DOHH2 (cell line): ENCODE results near the gene IL10.

Experiments
- H3F3A ChIP-seq: fragments of 200-600 bp; sonication (generic), shearing (Covaris generic); 2 replicates; pipeline ENCODE4 v1.6.0; 2016; ENCODE audit warnings: antibody characterized with exemption, mild to moderate bottlenecking; ENCODE audit not compliant: control insufficient read depth, insufficient read depth
- H3K27ac ChIP-seq: fragments of 200-600 bp; sonication (generic); 2 replicates; pipeline ENCODE4 v1.5.1; 2014; ENCODE audit warnings: low read depth, mild to moderate bottlenecking, low read length, moderate library complexity
- H3K27me3 ChIP-seq: fragments of 200-600 bp; sonication (generic); 2 replicates; pipeline ENCODE4 v1.6.1; 2014; ENCODE audit warnings: mild to moderate bottlenecking, low read length, mixed read lengths; ENCODE audit not compliant: control insufficient read depth
- H3K36me3 ChIP-seq: fragments of 200-600 bp; sonication (generic); 2 replicates; pipeline ENCODE4 v1.6.1; 2014; ENCODE audit warnings: mild to moderate bottlenecking, low read length, moderate library complexity, mixed read lengths; ENCODE audit not compliant: control insufficient read depth
- H3K4me1 ChIP-seq: fragments of 200-600 bp; sonication (generic); 2 replicates; pipeline ENCODE4 v1.6.1; 2014; ENCODE audit warnings: mild to moderate bottlenecking, low read length, mixed read lengths; ENCODE audit not compliant: control insufficient read depth
- H3K4me2 ChIP-seq: fragments of 200-600 bp; sonication (generic); 2 replicates; pipeline ENCODE4 v1.6.0; 2014; ENCODE audit warnings: mild to moderate bottlenecking, low read length, moderate library complexity
- H3K4me3 ChIP-seq: fragments of 200-600 bp; sonication (generic); 2 replicates; pipeline ENCODE4 v1.5.1; 2014; ENCODE audit warnings: mild to moderate bottlenecking, low read length, mixed read lengths
- H3K79me2 ChIP-seq: fragments of 200-600 bp; sonication (generic); 2 replicates; pipeline ENCODE4 v1.6.1; 2014; ENCODE audit warnings: mild to moderate bottlenecking, low read length, mixed read lengths; ENCODE audit not compliant: control insufficient read depth
- H3K9me2 ChIP-seq: fragments of 200-600 bp; sonication (generic); replicated peaks from 2 replicates; pipeline ENCODE4 v1.6.1; 2014; ENCODE audit warnings: mild to moderate bottlenecking, low read length, mixed read lengths; ENCODE audit not compliant: control insufficient read depth
- H3K9me3 ChIP-seq: fragments of 200-600 bp; sonication (generic); 2 replicates; pipeline ENCODE4 v1.6.1; 2014; ENCODE audit warnings: antibody characterized with exemption, low read length, mixed read lengths; ENCODE audit not compliant: control insufficient read depth, insufficient read depth
- H4K20me1 ChIP-seq: fragments of 200-600 bp; sonication (generic); 2 replicates; pipeline ENCODE4 v1.6.0; 2014; ENCODE audit warnings: low read depth, mild to moderate bottlenecking, antibody characterized with exemption, low read length, moderate library complexity; ENCODE audit not compliant: control insufficient read depth, insufficient read depth
- EZH2phosphoT487 ChIP-seq: fragments of 200-600 bp; sonication (generic); IDR thresholded peaks from 2 replicates; pipeline ENCODE4 v1.6.1; 2017; ENCODE audit warnings: borderline replicate concordance, mild to moderate bottlenecking, antibody characterized with exemption, low read length, moderate library complexity, mixed read lengths
- TF ChIP-seq, protein P1 (sequence below): fragments of 200-600 bp; sonication (generic); IDR thresholded peaks from one replicate; pipeline ENCODE4 v1.5.1; 2014; ENCODE audit warnings: antibody characterized with exemption, mild to moderate bottlenecking, low read depth, low read length; ENCODE audit not compliant: poor library complexity, severe bottlenecking

Gene IL10

DNA sequence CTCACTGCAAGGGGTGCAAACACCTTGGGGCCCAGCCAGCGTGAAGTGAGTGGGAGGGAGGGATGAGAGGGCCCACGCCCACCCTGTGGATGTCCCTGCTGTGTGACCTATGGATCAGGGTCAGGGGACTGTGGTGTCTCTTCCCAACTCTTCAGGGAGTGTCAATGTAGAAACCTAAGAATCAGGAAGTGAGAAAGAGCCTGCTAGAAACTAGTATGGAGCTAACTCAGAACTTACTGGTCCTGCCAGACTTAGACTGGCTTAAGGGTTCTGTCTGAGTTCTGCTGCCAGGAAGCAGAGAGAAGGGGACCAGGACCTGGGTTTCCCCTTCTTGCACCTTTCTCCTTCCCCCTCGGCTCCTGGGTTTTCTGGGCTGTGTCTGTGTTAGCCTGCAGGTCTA lies 1.8 kb upstream of the IL10 start:
- H3K4me3 ChIP-seq: no peak overlapping the region
- H3F3A ChIP-seq: no peaks in the 10 kb centered on the region
- H3K27ac ChIP-seq: no peak overlapping the region
- H3K4me2 ChIP-seq: no peak overlapping the region
- no peaks in the 10 kb centered on the region for H3K36me3 ChIP-seq
- H3K9me2 ChIP-seq: no peaks in the 10 kb centered on the region
- peaks cover 60% of the 10 kb centered on the region for H3K27me3 ChIP-seq
- H3K9me3 ChIP-seq: no peaks in the 10 kb centered on the region
- no peaks in the 10 kb centered on the region for H4K20me1 ChIP-seq
- no peak for TF ChIP-seq EZH2phosphoT487
- TF ChIP-seq, protein P1, sequence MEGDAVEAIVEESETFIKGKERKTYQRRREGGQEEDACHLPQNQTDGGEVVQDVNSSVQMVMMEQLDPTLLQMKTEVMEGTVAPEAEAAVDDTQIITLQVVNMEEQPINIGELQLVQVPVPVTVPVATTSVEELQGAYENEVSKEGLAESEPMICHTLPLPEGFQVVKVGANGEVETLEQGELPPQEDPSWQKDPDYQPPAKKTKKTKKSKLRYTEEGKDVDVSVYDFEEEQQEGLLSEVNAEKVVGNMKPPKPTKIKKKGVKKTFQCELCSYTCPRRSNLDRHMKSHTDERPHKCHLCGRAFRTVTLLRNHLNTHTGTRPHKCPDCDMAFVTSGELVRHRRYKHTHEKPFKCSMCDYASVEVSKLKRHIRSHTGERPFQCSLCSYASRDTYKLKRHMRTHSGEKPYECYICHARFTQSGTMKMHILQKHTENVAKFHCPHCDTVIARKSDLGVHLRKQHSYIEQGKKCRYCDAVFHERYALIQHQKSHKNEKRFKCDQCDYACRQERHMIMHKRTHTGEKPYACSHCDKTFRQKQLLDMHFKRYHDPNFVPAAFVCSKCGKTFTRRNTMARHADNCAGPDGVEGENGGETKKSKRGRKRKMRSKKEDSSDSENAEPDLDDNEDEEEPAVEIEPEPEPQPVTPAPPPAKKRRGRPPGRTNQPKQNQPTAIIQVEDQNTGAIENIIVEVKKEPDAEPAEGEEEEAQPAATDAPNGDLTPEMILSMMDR: no peak
- no peaks in the 10 kb centered on the region for H3K79me2 ChIP-seq
- H3K4me1 ChIP-seq: no peaks in the 10 kb centered on the region

DNA sequence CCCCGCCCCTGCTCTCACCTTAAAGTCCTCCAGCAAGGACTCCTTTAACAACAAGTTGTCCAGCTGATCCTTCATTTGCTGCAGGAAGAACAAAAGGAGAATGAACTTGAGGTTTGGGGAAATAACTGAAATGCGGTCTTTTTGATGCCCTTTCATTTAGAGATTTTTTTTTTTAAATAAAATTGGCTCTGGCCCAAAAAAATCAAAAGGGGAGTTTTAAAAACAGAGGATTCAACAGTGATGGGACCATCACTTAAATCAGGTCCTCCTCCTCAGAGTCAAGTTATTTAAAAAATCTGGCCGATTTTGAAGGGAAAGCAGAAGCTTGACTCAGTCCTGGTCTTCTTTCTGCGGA lies 979 bp downstream of the IL10 start:
- Histone ChIP-seq H3K36me3 (no peaks in the 10 kb centered on the region), H3K4me1 (no peaks in the 10 kb centered on the region), H3K9me3 (no peaks in the 10 kb centered on the region), H3K27ac (no peak overlapping the region), H4K20me1 (no peaks in the 10 kb centered on the region), H3K27me3 (peaks cover 79% of the 10 kb centered on the region), H3K9me2 (no peaks in the 10 kb centered on the region), H3F3A (no peaks in the 10 kb centered on the region), H3K4me2 (no peak overlapping the region), H3K4me3 (no peak overlapping the region), H3K79me2 (no peaks in the 10 kb centered on the region)
- TF ChIP-seq EZH2phosphoT487: no peak
- TF ChIP-seq, protein P1: no peak

DNA sequence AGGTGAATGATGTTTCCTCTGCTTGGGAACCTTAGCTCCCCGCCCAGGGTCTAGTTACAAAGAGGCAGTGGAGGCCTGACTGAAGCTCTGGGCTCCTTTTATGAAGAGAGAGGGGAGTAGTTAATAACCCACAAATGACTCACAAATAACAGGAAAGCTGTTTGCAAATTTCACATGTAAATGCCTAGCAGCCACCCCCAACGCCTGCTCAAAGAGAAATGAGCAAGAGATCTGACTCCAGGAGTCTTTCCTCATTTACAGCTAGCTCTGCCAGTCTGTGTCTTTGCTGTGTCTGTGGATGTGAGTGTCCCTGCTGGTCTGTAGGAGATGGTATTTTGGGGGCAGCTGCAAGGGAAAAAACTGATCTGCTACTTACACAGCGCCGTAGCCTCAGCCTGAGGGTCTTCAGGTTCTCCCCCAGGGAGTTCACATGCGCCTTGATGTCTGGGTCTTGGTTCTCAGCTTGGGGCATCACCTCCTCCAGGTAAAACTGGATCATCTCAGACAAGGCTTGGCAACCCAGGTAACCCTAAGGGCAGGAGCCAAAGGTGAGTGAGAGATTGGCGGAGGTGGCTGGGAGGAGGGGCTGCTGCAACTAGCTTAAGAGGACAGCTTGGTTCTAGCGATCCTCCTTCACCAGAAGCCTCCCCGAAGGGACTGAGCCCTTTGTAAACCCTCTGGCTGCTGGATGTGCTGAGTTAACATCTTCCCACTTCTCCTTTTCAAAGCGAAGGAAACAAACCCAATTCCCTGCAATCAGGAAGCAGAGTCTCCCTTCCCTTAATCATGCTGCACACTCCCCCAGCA lies 1.6 kb downstream of the IL10 start, which contains the start of gene IL19:
IL19 (plus strand) TSS at position 243 of the 807 bp plus-strand sequence. CDS start 65,890 bp downstream, outside the sequence.
- Histone ChIP-seq H4K20me1 (no peaks in the 10 kb centered on the region), H3K27ac (no peak within 1 kb of the TSS)

More for the DNA sequence above, 1.6 kb downstream of the IL10 start, which contains the start of gene IL19:
- TF ChIP-seq, protein P1: no peak
- TF ChIP-seq EZH2phosphoT487: no peak
- no peaks in the 10 kb centered on the region for H3K36me3 ChIP-seq
- no peaks in the 10 kb centered on the region for H3F3A ChIP-seq
- no peaks in the 10 kb centered on the region for H3K4me1 ChIP-seq
- no peaks in the 10 kb centered on the region for H3K9me2 ChIP-seq
- no peaks in the 10 kb centered on the region for H3K9me3 ChIP-seq
- peaks cover 80% of the 10 kb centered on the region for H3K27me3 ChIP-seq
- H3K79me2 ChIP-seq: no peaks in the 10 kb centered on the region
- no peak within 1 kb of the TSS for H3K4me2 ChIP-seq
- H3K4me3 ChIP-seq: no peak within 1 kb of the TSS
